ENCODE data around the gene NAA10.

NAA10 gene

DNA sequence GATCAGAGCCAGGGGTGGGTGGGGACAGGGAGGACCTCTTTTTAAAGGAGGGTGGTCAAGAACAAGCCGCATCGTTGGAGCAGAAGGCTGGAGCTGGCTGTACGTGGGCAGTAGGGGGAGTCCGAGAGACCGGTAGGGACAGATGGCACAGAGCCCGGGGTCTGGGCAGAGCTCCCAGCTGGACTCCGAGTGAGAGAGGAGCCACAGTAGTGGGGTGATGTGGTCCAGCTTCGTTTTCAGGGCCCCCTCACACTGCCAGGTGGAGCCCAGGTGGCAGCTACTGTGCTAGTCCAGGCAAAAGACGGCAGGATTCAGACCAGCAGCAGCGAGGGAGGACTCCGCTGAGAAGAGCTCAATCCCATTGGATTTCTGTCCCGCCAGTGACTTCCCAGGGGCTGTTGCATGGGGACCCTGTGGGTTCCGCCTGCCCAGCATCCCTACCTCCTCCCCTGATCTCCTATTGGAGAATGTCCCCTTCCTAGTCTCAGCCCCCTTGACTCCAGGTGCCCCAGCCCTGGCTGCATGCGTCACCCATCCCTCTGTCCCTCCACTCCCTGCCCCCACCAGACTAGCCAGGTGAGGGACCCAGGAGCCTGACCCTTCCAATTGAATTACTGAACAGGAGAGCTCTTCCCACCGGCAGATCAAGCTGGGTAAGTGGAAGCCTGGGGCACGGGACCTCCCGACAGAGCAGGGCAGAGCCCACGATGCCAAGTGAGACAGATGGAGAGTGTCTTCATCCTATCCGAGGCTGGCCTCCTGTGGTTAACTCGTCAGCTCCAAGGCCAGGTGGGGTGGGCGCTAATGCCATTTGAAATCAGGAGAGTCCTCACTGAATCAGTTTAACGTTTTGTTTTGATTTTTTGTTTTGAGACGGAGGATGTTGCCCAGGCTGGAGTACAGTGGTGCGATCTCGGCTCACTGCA is 11.6 kb downstream of the NAA10 start:
- POLR2A ChIA-PET = interaction anchor here (0.6 to 3.2 kb wide), 6 partner anchors 12 to 489 kb away, joined by 3 to 20 read pairs (median 4); partner anchors contain the start of gene RENBP

DNA sequence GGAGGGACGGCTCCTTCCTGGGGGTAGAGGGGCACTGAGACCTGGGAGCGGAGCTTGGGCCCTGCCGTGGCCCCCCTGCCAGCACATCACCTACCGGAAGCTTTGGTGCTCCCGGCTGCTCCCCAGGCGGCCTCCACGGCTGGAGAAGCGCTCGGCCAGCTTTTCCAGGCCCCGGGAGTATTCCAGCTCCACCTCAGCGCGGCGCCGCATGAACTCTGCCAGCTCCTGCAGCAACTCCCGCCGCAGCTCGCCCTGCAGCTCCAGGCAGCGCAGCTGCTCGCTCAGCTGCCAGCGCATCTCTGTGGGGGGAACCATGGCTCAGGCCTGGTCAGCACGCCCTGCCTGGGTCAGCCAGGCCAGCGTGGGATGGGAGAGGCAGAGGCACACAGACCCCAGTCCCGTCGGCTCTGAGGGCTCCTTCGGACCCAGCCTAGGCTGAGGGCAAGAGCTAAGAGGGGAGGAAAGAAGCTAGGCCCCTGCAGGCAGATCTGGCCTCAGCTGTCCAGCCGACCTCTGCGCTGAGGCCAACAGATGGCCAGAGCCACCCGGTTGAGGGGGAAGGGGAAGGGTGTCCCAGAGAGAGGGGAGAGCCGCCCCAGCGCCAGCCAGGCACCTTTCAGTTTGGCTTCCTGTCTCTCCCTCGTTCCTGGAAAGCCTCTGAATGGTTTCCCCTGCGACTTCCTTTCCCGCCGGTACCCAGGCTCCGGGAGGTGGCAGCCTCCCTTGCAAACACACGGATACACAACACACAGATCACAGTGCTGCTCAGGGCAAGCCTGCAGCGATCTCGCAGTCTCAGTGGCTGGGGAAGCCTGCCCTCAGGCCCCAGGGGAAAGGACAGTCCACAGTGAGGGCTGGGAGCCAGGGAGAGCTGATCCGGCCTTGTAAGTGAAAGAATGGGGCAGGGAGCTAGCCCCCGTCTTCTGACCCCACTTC is 13.1 kb downstream of the NAA10 start:
- H3K4me1 ChIP-seq (ENCODE audit: control extremely low read depth in 1 of 4, control insufficient read depth in 4 of 4, insufficient read depth in 4 of 4, low read length in 3 of 4) = peaks cover 9 to 55% (median 47%) of the 10 kb centered on the region in 4 experiments
- ChIA-PET CTCF (interaction anchor here (1.3 to 19.1 kb wide), 7 partner anchors 10 to 169 kb away, joined by 3 to 482 read pairs (median 11); partner anchors contain the start of gene RENBP), POLR2A (no interaction called here)
- H3K27ac ChIP-seq (ENCODE audit: insufficient read depth in 1 of 2, low read depth in 1 of 2, low read length in 2 of 2, poor library complexity in 1 of 2, severe bottlenecking in 2 of 2) = no peak overlapping the region
- no peak for DNase-seq
- WGBS (ENCODE audit: insufficient coverage) = 69% methylated on average over 32 of the region's 40 CpGs
- peaks cover 0 to 21% (median 0%) of the 10 kb centered on the region in 5 experiments for H3K27me3 ChIP-seq (replicated peaks in 2 of 5; ENCODE audit: control insufficient read depth in 4 of 5, insufficient read depth in 5 of 5, low read length in 4 of 5)
- H3K4me3 ChIP-seq (ENCODE audit: control insufficient read depth in 1 of 7, extremely low read depth in 1 of 7, insufficient read depth in 4 of 7, low read depth in 2 of 7, low read length in 6 of 7) = peak overlapping the region in 4 of 7 experiments; percentile 31 to 55 (median 36)
- H3K9me3 ChIP-seq (ENCODE audit: control extremely low read depth in 1 of 5, control insufficient read depth in 4 of 5, insufficient read depth in 2 of 5, low read depth in 1 of 5, low read length in 4 of 5) = no peaks in the 10 kb centered on the region
- H3K36me3 ChIP-seq (ENCODE audit: control insufficient read depth in 4 of 4, insufficient read depth in 4 of 4, low read length in 3 of 4) = peaks cover 0 to 39% (median 19%) of the 10 kb centered on the region in 4 experiments

More for the DNA sequence above, 11.6 kb downstream of the NAA10 start:
- Histone ChIP-seq H3K9me3 (ENCODE audit: control extremely low read depth in 1 of 5, control insufficient read depth in 4 of 5, insufficient read depth in 2 of 5, low read depth in 1 of 5, low read length in 4 of 5) (no peaks in the 10 kb centered on the region), H3K27ac (ENCODE audit: insufficient read depth in 1 of 2, low read depth in 1 of 2, low read length in 2 of 2, poor library complexity in 1 of 2, severe bottlenecking in 2 of 2) (no peak overlapping the region), H3K4me3 (ENCODE audit: control insufficient read depth in 1 of 7, extremely low read depth in 1 of 7, insufficient read depth in 4 of 7, low read depth in 2 of 7, low read length in 6 of 7) (peak overlapping the region in 4 of 7 experiments; percentile 17 to 58 (median 34)), H3K36me3 (ENCODE audit: control insufficient read depth in 4 of 4, insufficient read depth in 4 of 4, low read length in 3 of 4) (peaks cover 0 to 31% (median 16%) of the 10 kb centered on the region in 4 experiments), H3K27me3 (replicated peaks in 2 of 5; ENCODE audit: control insufficient read depth in 4 of 5, insufficient read depth in 5 of 5, low read length in 4 of 5) (peaks cover 0 to 21% (median 0%) of the 10 kb centered on the region in 5 experiments), H3K4me1 (ENCODE audit: control extremely low read depth in 1 of 4, control insufficient read depth in 4 of 4, insufficient read depth in 4 of 4, low read length in 3 of 4) (peaks cover 9 to 66% (median 57%) of the 10 kb centered on the region in 4 experiments)
- CTCF ChIA-PET = interaction anchor here (1.0 to 19.1 kb wide), 9 partner anchors 10 to 160 kb away, joined by 3 to 482 read pairs (median 10); partner anchors contain the start of genes PLXNB3 and RENBP
- 62% methylated on average over 22 of the region's 25 CpGs for WGBS (ENCODE audit: insufficient coverage)
- no peak for DNase-seq

DNA sequence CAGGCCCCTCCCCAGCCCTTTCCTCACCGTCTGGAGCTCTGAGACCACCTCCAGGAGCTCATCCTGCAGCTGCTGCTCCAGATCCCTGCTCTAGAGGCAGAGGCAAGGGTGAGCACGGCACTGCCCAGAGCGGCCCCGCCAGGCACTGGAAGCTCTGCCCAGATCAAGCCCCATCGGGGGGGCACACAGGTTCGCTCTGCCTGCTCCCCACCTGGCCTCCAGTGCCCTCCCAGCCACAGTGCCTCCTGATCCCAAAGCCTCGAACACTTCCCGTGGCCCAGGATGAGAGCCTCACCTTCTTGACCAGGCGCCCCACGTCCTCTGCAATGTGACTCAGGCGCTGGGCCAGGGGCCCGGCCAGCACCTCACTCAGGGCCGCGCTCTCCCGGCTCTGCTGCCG is 13.8 kb downstream of the NAA10 start:
- no peak for DNase-seq
- Histone ChIP-seq H3K36me3 (ENCODE audit: control insufficient read depth in 4 of 4, insufficient read depth in 4 of 4, low read length in 3 of 4) (peaks cover 0 to 44% (median 22%) of the 10 kb centered on the region in 4 experiments), H3K27ac (ENCODE audit: insufficient read depth in 1 of 2, low read depth in 1 of 2, low read length in 2 of 2, poor library complexity in 1 of 2, severe bottlenecking in 2 of 2) (no peak overlapping the region), H3K27me3 (replicated peaks in 2 of 5; ENCODE audit: control insufficient read depth in 4 of 5, insufficient read depth in 5 of 5, low read length in 4 of 5) (peaks cover 0 to 21% (median 0%) of the 10 kb centered on the region in 5 experiments), H3K4me1 (ENCODE audit: control extremely low read depth in 1 of 4, control insufficient read depth in 4 of 4, insufficient read depth in 4 of 4, low read length in 3 of 4) (peaks cover 9 to 48% (median 43%) of the 10 kb centered on the region in 4 experiments), H3K9me3 (ENCODE audit: control extremely low read depth in 1 of 5, control insufficient read depth in 4 of 5, insufficient read depth in 2 of 5, low read depth in 1 of 5, low read length in 4 of 5) (no peaks in the 10 kb centered on the region), H3K4me3 (ENCODE audit: control insufficient read depth in 1 of 7, extremely low read depth in 1 of 7, insufficient read depth in 4 of 7, low read depth in 2 of 7, low read length in 6 of 7) (no peak overlapping the region)
- CTCF ChIA-PET = interaction anchor here (1.3 to 19.1 kb wide), 3 partner anchors 9 to 168 kb away, joined by 3 to 482 read pairs (median 19); partner anchors contain the start of gene RENBP
- 92% methylated on average over 15 of the region's 16 CpGs for WGBS (ENCODE audit: insufficient coverage)
- POLR2A ChIA-PET = no interaction called here

DNA sequence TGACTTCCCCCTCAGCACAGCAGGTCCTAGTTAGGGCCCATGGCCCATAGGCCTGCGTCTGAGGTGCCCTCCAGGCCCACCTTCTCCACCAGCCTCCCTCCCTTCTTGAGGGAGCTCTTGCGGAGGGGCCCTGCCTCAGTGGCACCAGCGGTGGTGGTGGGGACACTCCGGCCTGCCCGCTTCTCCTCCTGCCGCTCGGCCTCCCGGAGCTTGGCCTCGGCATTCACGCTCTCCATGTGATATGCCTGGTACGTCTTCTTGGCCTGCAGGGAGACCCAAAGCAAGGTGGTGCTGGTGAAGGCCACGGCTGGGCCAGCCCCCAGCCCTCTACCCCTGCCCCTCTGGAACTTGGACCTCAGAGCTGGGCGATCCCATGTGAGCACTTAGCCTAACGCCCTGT is 14.3 kb downstream of the NAA10 start:
- peaks cover 0 to 21% (median 0%) of the 10 kb centered on the region in 5 experiments for H3K27me3 ChIP-seq (replicated peaks in 2 of 5; ENCODE audit: control insufficient read depth in 4 of 5, insufficient read depth in 5 of 5, low read length in 4 of 5)
- H3K36me3 ChIP-seq (ENCODE audit: control insufficient read depth in 4 of 4, insufficient read depth in 4 of 4, low read length in 3 of 4) = peaks cover 0 to 49% (median 24%) of the 10 kb centered on the region in 4 experiments
- no peaks in the 10 kb centered on the region for H3K9me3 ChIP-seq (ENCODE audit: control extremely low read depth in 1 of 5, control insufficient read depth in 4 of 5, insufficient read depth in 2 of 5, low read depth in 1 of 5, low read length in 4 of 5)
- H3K4me3 ChIP-seq (ENCODE audit: control insufficient read depth in 1 of 7, extremely low read depth in 1 of 7, insufficient read depth in 4 of 7, low read depth in 2 of 7, low read length in 6 of 7) = no peak overlapping the region
- ChIA-PET CTCF (interaction anchor here (1.3 to 19.1 kb wide), 3 partner anchors 8 to 168 kb away, joined by 3 to 482 read pairs (median 19); partner anchors contain the start of gene RENBP), POLR2A (no interaction called here)
- peaks cover 9 to 42% (median 38%) of the 10 kb centered on the region in 4 experiments for H3K4me1 ChIP-seq (ENCODE audit: control extremely low read depth in 1 of 4, control insufficient read depth in 4 of 4, insufficient read depth in 4 of 4, low read length in 3 of 4)
- 94% methylated on average over 13 of the region's 14 CpGs for WGBS (ENCODE audit: insufficient coverage)
- H3K27ac ChIP-seq (ENCODE audit: insufficient read depth in 1 of 2, low read depth in 1 of 2, low read length in 2 of 2, poor library complexity in 1 of 2, severe bottlenecking in 2 of 2) = no peak overlapping the region
- DNase-seq = no peak

DNA sequence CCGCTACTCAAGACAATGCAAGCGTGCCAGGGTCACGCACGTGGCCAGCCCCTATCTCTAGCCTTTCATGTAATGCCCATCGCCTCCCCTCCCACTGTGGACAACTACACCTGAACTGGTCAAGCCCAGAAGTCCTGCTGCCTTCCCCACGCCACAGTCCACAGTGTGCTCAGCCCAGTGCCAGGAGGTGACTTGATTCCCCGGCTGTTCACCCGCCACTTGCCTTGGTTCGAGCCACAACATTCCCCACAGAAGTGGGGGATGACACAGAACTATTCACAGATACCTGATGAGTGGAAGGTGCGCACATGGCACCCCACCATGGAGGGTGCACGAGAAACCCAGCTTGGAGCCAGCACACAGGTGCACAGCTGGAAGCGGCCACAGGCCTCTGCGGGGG is 15.6 kb downstream of the NAA10 start:
- H3K9me3 ChIP-seq (ENCODE audit: control extremely low read depth in 1 of 5, control insufficient read depth in 4 of 5, insufficient read depth in 2 of 5, low read depth in 1 of 5, low read length in 4 of 5) = no peaks in the 10 kb centered on the region
- H3K4me3 ChIP-seq (ENCODE audit: control insufficient read depth in 1 of 7, extremely low read depth in 1 of 7, insufficient read depth in 4 of 7, low read depth in 2 of 7, low read length in 6 of 7) = no peak overlapping the region
- peaks cover 0 to 54% (median 24%) of the 10 kb centered on the region in 4 experiments for H3K36me3 ChIP-seq (ENCODE audit: control insufficient read depth in 4 of 4, insufficient read depth in 4 of 4, low read length in 3 of 4)
- peaks cover 0 to 18% (median 0%) of the 10 kb centered on the region in 5 experiments for H3K27me3 ChIP-seq (replicated peaks in 2 of 5; ENCODE audit: control insufficient read depth in 4 of 5, insufficient read depth in 5 of 5, low read length in 4 of 5)
- no peak for DNase-seq
- no peak overlapping the region for H3K27ac ChIP-seq (ENCODE audit: insufficient read depth in 1 of 2, low read depth in 1 of 2, low read length in 2 of 2, poor library complexity in 1 of 2, severe bottlenecking in 2 of 2)
- H3K4me1 ChIP-seq (ENCODE audit: control extremely low read depth in 1 of 4, control insufficient read depth in 4 of 4, insufficient read depth in 4 of 4, low read length in 3 of 4) = peaks cover 4 to 30% (median 26%) of the 10 kb centered on the region in 4 experiments
- CTCF ChIA-PET = interaction anchor here (0.7 to 19.1 kb wide), 2 partner anchors 26 to 156 kb away, joined by 3 to 482 read pairs; partner anchors contain the start of gene RENBP
- 92% methylated on average over 13 of the region's 13 CpGs for WGBS (ENCODE audit: insufficient coverage)
- POLR2A ChIA-PET = no interaction called here

DNA sequence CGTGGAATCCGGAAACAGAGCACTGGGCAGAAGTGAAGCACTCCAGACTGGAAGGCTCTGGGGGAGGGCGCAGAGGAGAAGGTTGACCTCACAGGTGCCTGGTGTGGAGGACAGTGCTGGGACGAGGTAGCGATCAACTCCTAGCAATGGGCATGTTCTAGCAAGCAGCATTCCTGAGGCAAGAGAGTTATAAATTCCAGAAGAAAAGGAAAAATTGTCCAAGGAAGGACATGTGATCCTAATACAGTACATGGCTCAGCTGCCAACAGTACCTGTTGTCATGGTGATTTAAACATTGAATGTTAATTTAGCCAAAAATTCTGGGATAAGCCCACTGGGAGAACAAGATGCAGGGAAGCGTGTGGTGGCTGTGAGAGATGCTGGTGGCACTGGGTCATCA is 17.0 kb downstream of the NAA10 start:
- Histone ChIP-seq H3K4me1 (ENCODE audit: control extremely low read depth in 1 of 4, control insufficient read depth in 4 of 4, insufficient read depth in 4 of 4, low read length in 3 of 4) (peaks cover 4 to 17% (median 14%) of the 10 kb centered on the region in 4 experiments), H3K27ac (ENCODE audit: insufficient read depth in 1 of 2, low read depth in 1 of 2, low read length in 2 of 2, poor library complexity in 1 of 2, severe bottlenecking in 2 of 2) (no peak overlapping the region), H3K36me3 (ENCODE audit: control insufficient read depth in 4 of 4, insufficient read depth in 4 of 4, low read length in 3 of 4) (peaks cover 0 to 66% (median 32%) of the 10 kb centered on the region in 4 experiments), H3K9me3 (ENCODE audit: control extremely low read depth in 1 of 5, control insufficient read depth in 4 of 5, insufficient read depth in 2 of 5, low read depth in 1 of 5, low read length in 4 of 5) (no peaks in the 10 kb centered on the region), H3K4me3 (ENCODE audit: control insufficient read depth in 1 of 7, extremely low read depth in 1 of 7, insufficient read depth in 4 of 7, low read depth in 2 of 7, low read length in 6 of 7) (no peak overlapping the region), H3K27me3 (replicated peaks in 2 of 5; ENCODE audit: control insufficient read depth in 4 of 5, insufficient read depth in 5 of 5, low read length in 4 of 5) (peaks cover 0 to 23% (median 0%) of the 10 kb centered on the region in 5 experiments)
- no peak for DNase-seq
- POLR2A ChIA-PET = no interaction called here
- 95% methylated on average over 6 of the region's 6 CpGs for WGBS (ENCODE audit: insufficient coverage)
- CTCF ChIA-PET = interaction anchor here (1.1 to 19.1 kb wide), 4 partner anchors 8 to 39 kb away, joined by 3 to 482 read pairs (median 4); partner anchors contain the start of genes ARHGAP4 and RENBP
